Skeletal muscle satellite cell (primary cell): ENCODE data around the gene GRK5.
A peak's percentile ranks its signal among the peaks of the same experiment; 100 is the strongest.

Source experiments
- H3K27me3 ChIP-seq: 2 replicates; pipeline ENCODE4 v1.7.0; 2013; ENCODE audit warnings: low read length; ENCODE audit not compliant: control insufficient read depth, insufficient read depth
- H3K36me3 ChIP-seq: 2 replicates; pipeline ENCODE4 v1.7.0; 2013; ENCODE audit warnings: mild to moderate bottlenecking, control low read depth, low read length; ENCODE audit not compliant: insufficient read depth
- H3K4me1 ChIP-seq: 2 replicates; pipeline ENCODE4 v1.7.0; 2013; ENCODE audit warnings: low read length; ENCODE audit not compliant: control insufficient read depth, insufficient read depth
- H3K4me2 ChIP-seq: 2 replicates; pipeline ENCODE4 v1.7.0; 2013; ENCODE audit warnings: mild to moderate bottlenecking, low read length
- H3K4me3 ChIP-seq: 2 replicates; pipeline ENCODE4 v1.7.0; 2013; ENCODE audit warnings: low read length
- H3K9ac ChIP-seq: 2 replicates; pipeline ENCODE4 v1.7.0; 2013; ENCODE audit warnings: mild to moderate bottlenecking, low read depth, low read length, moderate library complexity
- H3K9me3 ChIP-seq: replicated peaks from 2 replicates; pipeline ENCODE4 v1.7.0; 2013; ENCODE audit warnings: mild to moderate bottlenecking, control low read depth, low read length

GRK5 gene

DNA sequence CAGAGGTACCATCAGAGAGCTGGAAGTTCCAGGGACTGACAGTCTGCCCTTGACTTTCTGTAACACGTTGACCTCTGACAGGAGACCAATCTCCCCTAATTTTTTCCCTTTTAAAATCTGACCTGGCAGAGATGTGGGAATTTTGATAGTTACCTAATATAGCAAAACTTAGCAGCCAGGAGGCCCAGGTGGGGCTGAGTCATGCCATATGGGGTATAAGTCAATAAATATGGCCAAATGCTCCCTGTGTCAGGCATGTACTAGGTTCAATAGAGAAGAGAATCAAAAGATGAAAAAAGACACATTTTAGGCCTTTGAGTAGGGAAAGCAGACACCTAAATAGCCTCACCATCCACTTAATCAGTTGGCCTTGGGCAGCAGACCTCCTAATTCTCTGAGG is 6.1 kb upstream of the GRK5 start:
- Histone ChIP-seq H3K36me3 (no peaks in the 10 kb centered on the region), H3K27me3 (peaks cover 8% of the 10 kb centered on the region), H3K9ac (no peak overlapping the region), H3K4me2 (no peak overlapping the region), H3K4me3 (no peak overlapping the region), H3K4me1 (peaks cover 15% of the 10 kb centered on the region), H3K9me3 (no peaks in the 10 kb centered on the region)

DNA sequence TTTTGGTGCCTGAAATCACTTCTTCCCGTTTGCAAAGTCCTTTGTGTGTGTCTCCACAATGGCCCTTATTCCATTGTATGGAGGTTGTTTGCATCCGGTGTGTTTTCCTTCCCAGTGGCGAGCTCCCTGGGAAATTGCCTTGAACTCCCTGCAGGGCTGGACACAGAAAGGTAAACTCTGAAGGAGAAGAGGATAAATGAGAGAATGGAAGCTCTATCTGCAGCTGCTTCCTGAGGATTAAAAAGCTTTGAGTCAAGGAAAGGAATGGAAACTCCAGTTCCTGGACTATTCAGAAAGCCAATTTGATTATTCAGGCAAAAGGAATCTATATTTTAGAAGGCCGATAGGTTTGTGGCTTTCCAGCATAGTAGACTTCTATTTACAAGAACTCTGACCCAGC is 4.4 kb upstream of the GRK5 start:
- H3K4me3 ChIP-seq = no peak overlapping the region
- H3K9me3 ChIP-seq = no peaks in the 10 kb centered on the region
- peaks cover 15% of the 10 kb centered on the region for H3K4me1 ChIP-seq
- no peaks in the 10 kb centered on the region for H3K36me3 ChIP-seq
- no peak overlapping the region for H3K9ac ChIP-seq
- no peak overlapping the region for H3K4me2 ChIP-seq
- peaks cover 8% of the 10 kb centered on the region for H3K27me3 ChIP-seq

DNA sequence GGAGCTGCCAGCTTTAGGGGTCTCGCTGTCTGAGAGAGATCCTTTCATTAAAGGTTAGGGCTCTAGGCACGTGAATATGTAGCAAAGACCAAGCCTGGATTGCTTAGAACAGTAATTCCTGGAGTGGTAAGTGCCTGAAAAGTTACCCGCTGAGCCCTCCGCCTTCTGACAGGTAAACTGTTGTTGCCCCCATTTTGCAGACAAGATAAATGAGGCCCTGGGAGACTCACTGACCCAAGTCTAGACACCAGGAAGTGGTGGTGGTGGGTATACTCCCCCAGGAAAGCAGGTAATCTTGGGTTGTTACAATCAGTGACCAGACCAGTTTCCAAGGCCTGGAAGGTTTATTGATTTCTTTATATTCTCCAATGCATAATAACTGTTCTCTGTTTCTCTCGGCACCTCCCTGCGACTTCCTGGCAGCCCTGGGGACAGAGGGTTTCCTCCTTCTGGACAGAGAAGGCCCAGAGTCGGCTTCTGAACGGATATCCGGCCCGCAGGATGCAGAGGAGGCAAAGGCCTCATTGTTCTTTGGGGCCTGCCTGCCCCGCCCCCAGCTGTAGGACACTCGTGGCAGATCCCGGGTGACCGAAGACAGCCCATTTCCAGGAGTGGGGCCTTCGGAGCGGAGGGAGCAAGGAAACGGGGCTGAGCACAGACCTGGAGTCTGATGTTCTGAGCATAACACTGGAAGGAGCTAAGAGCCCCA is 1.3 kb upstream of the GRK5 start:
- H3K4me3 ChIP-seq = peak overlapping the region; percentile 77

DNA sequence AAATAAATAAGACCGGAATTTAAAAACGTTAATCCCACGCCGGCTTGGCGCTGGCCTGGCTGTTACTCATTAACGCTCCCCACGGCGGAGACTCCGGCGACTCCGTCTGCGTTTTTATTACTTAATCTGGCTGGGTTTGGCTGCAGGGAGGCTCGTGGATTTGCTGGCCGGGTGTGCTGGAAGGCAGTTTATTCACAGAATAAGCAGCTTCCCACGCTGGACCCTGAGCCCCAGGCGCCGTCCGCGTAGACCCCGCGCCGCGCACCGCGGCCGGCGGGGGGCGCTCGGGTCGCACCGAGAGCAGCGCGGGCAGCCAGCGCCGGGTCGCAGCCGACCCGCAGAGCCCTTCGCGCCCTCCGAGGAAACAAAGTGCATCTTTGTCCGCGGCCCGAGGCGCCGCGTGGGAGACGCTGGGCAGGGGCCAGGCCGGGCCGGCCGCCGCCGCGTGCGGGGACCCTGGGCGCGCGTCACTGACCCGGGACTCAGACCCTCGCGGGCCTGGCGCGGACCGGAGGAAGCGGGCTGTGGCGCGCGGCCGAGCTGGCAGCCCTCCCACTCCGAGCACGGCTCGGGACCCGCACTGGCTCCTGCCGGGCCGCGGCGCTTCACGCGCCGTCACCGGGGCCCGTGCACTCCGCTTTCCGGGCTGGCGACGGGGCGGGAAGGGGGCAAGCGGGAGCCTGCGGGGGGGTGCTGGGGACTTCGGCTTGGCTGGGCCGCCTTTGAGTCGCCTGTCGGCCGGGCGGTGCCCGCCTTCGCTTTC is 587 bp upstream of the GRK5 start:
- Histone ChIP-seq H3K9ac (peak overlapping the region; percentile 82), H3K4me2 (peak overlapping the region; percentile 93), H3K36me3 (no peaks in the 10 kb centered on the region), H3K27me3 (no peaks in the 10 kb centered on the region), H3K4me1 (peaks cover 34% of the 10 kb centered on the region), H3K9me3 (no peaks in the 10 kb centered on the region), H3K4me3 (peak overlapping the region; percentile 77)

More for the DNA sequence above, 1.3 kb upstream of the GRK5 start:
- peak overlapping the region; percentile 93 for H3K4me2 ChIP-seq
- no peaks in the 10 kb centered on the region for H3K36me3 ChIP-seq
- H3K27me3 ChIP-seq = no peaks in the 10 kb centered on the region
- no peaks in the 10 kb centered on the region for H3K9me3 ChIP-seq
- H3K4me1 ChIP-seq = peaks cover 34% of the 10 kb centered on the region
- peak overlapping the region; percentile 82 for H3K9ac ChIP-seq

DNA sequence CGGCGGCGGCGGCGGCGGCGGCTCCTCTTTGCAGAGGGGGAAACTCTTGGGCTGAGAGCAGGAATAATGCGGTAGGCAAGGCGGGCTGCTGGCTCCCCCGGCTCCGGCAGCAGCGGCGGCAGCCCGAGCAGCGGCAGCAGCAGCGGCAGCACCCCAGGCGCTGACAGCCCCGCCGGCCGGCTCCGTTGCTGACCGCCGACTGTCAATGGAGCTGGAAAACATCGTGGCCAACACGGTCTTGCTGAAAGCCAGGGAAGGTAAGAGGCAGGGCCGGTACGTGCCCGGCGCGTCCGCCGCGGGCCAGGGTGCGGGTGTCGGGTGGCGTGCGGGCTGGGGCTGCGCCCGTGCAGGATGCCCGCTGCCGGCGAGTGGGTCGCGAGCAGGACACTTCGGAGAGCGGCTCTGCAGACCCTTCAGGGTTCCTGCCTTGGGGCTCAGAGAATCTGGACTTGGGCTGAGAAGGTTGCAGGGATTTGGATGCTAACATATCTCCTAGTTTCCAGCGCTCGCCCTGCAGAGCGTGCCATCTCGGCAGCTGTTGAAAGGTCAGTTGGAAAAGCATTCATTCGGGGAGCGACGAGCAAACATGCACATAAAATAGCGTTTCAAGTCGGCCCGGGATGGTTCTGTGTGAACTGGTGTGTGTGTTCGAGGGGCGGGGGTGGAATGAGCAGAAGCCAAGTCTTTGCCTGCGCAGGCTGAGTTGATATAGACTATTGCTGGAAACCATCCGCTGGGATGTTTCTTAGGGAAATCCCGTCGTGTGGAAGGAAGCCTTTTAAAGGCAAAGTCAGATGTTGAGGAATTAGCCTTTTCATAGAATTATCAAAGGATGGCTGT is 562 bp downstream of the GRK5 start:
- H3K9ac ChIP-seq = peak overlapping the region; percentile 68

DNA sequence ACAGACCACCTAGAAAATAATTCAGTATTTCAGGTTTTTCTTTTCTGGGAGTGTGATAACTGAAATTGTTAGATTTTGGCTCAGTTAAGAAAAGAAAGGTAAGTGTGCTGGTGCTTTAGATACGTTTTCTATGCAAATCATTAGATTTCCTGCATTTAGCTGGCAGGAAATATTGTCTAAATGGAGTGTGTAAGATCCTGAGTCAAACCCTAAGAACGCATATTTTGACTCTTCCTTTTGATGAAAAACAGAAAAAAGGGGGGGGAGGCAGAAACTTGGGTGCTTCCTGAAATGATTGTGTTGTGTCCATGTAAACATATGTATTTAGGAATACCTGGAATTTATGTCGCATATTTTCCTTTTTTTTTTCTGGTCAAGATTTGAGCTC is 1.2 kb downstream of the GRK5 start:
- no peaks in the 10 kb centered on the region for H3K27me3 ChIP-seq
- H3K4me3 ChIP-seq = peak overlapping the region; percentile 77
- peaks cover 30% of the 10 kb centered on the region for H3K4me1 ChIP-seq
- no peaks in the 10 kb centered on the region for H3K9me3 ChIP-seq
- peak overlapping the region; percentile 93 for H3K4me2 ChIP-seq
- peak overlapping the region; percentile 68 for H3K9ac ChIP-seq
- H3K36me3 ChIP-seq = no peaks in the 10 kb centered on the region

More for the DNA sequence above, 562 bp downstream of the GRK5 start:
- Histone ChIP-seq H3K4me3 (peak overlapping the region; percentile 77), H3K27me3 (no peaks in the 10 kb centered on the region), H3K9me3 (no peaks in the 10 kb centered on the region), H3K36me3 (no peaks in the 10 kb centered on the region), H3K4me1 (peaks cover 34% of the 10 kb centered on the region), H3K4me2 (peak overlapping the region; percentile 93)

DNA sequence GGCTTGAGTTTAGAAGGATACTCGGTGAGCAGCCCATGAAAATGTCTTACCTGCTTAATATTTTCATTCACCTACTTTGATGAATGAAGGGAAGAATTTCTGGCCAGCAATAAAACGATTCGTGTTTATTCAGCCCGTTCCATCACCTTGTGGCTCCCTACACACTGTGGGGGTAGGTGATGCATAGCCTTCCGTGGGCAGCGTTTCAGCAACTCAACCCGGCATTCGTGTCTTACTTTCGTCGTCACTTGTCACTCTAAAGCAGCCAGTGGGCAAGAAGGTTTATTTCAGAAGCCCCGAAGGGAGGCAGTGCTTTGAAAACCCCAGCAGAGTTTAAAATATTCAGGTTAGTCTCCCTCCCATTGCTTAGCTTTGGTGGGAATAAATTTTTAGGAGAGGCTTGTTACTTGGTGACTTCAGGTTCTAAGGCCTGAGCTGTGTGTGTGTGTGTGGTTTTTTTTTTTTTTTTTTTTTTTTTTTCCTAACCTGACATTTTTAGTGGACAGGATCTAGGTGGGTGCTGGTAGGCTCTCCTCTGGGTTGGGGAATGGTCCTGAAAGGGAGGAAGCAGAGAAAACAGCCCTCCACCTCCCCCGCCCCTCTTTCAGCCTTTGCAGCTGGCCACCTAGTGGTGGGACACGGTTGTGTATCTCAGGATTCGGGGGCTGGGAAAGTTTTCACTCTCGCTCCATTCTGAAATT is 1.8 kb downstream of the GRK5 start:
- Histone ChIP-seq H3K9ac (peak overlapping the region; percentile 24), H3K4me2 (peak overlapping the region; percentile 93), H3K27me3 (no peaks in the 10 kb centered on the region), H3K4me1 (peaks cover 29% of the 10 kb centered on the region), H3K4me3 (peak overlapping the region; percentile 77), H3K9me3 (no peaks in the 10 kb centered on the region), H3K36me3 (no peaks in the 10 kb centered on the region)

DNA sequence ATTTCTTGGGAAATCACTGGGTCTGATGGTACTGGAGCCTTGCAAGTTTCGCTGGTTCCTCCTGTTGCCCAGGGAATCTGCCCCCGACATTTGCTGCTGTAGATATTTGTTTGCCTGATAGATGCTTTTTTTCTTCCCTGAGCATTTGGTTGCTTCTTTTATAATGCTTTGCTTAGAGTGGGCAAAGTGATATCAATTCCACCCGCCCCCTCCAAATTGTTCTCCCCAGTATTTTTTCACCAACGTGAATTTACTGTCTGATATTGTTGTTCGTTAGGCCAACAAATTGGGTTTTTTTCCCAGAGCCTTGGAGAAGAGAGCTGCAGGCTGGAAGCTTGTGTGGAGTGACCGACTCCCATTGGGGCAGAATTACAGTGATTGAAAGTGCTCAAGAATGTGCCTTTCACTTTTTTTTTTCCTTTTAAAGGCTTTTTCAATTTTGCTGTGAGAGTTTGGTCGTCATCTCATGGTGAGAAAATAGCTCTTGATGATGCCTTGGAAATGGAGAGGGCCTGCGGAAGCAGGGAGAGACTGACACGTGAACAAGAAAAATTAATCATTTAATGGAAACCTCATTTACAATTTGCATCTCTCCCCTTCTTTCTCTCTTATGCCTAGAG is 2.5 kb downstream of the GRK5 start:
- Histone ChIP-seq H3K27me3 (no peaks in the 10 kb centered on the region), H3K4me3 (peak overlapping the region; percentile 23), H3K4me1 (peaks cover 29% of the 10 kb centered on the region), H3K36me3 (no peaks in the 10 kb centered on the region), H3K9me3 (no peaks in the 10 kb centered on the region), H3K4me2 (peak overlapping the region; percentile 93), H3K9ac (peak overlapping the region; percentile 24)

DNA sequence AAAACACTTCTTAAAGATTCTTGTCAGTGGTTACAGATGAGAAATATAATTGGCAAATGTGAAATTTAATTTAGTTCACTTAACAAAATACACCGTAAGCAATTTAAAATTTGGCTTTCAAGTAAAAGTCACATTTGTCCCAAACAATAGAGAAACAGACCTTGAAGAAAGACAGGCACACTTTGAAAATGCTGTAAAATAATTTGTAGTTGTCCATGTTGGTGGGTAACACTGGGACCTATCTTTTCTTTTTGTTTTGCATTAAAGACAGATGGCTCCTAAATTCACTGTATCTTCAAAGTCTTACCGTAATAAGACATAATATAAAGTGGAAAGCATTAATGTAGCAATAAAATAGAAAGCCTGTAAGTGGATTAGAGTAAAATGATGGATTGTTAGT is 3.3 kb downstream of the GRK5 start:
- Histone ChIP-seq H3K9ac (no peak overlapping the region), H3K4me1 (peaks cover 29% of the 10 kb centered on the region), H3K9me3 (no peaks in the 10 kb centered on the region), H3K36me3 (no peaks in the 10 kb centered on the region), H3K4me2 (no peak overlapping the region), H3K27me3 (no peaks in the 10 kb centered on the region), H3K4me3 (no peak overlapping the region)

DNA sequence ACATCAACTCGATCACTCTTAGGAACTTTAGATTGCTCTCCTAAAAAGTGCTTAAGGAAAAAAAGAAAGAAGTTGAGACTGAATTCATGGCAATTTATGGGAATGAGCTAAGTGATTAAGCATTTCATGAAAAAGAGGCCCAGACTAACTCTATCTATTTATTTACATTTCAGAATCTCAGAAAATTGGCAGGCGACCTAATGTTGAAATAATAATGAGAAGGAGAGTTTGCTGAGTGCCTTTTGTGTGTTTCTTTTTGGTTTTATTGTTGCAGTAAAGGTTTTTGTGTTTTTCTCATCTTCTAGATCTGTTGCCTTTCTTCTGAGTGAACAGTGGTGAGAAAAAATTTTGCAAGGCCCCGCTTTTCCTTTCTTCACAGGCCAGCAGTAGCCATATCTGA is 3.8 kb downstream of the GRK5 start:
- Histone ChIP-seq H3K9ac (no peak overlapping the region), H3K9me3 (no peaks in the 10 kb centered on the region), H3K27me3 (no peaks in the 10 kb centered on the region), H3K4me1 (peaks cover 26% of the 10 kb centered on the region), H3K4me3 (no peak overlapping the region), H3K36me3 (no peaks in the 10 kb centered on the region), H3K4me2 (no peak overlapping the region)
